H9 (cell line): Measurements from ENCODE around the gene ZC3H12C. TPM values are rescaled to one million over a fixed set of nuclear protein-coding genes. Genes with fewer than 3 reads are reported as not detected.

Source experiments
- DNase-seq: peaks from one replicate; pipeline ENCODE4 v3.0.0-alpha.2; 2017
- H2AFZ ChIP-seq: one replicate; pipeline ENCODE4 v1.6.1; 2013; ENCODE audit warnings: mild to moderate bottlenecking, low read length, control low read depth, moderate library complexity
- H2AK5ac ChIP-seq: 2 replicates; pipeline ENCODE4 v1.6.1; 2013; ENCODE audit warnings: low read length, control low read depth, mixed read lengths; ENCODE audit not compliant: insufficient read length
- H2BK120ac ChIP-seq: one replicate; pipeline ENCODE4 v1.6.1; 2013; ENCODE audit warnings: low read depth, mild to moderate bottlenecking, low read length, control low read depth, inconsistent platforms; ENCODE audit not compliant: poor library complexity, severe bottlenecking
- H2BK12ac ChIP-seq: 2 replicates; pipeline ENCODE4 v1.6.1; 2013; ENCODE audit warnings: low read length, control low read depth, mixed read lengths, low read depth; ENCODE audit not compliant: insufficient read length
- H2BK15ac ChIP-seq: 2 replicates; pipeline ENCODE4 v1.6.1; 2013; ENCODE audit warnings: low read depth, low read length, control low read depth
- H2BK20ac ChIP-seq: one replicate; pipeline ENCODE4 v1.6.1; 2013; ENCODE audit warnings: low read depth, mild to moderate bottlenecking, low read length, control low read depth, inconsistent platforms; ENCODE audit not compliant: poor library complexity, severe bottlenecking
- H2BK5ac ChIP-seq: 2 replicates; pipeline ENCODE4 v1.6.1; 2013; ENCODE audit warnings: low read length, control low read depth, mixed read lengths; ENCODE audit not compliant: insufficient read length
- H3K14ac ChIP-seq: 2 replicates; pipeline ENCODE4 v1.6.1; 2013; ENCODE audit warnings: low read length, control low read depth; ENCODE audit not compliant: insufficient read depth
- H3K18ac ChIP-seq: 2 replicates; pipeline ENCODE4 v1.6.1; 2013; ENCODE audit warnings: low read depth, mild to moderate bottlenecking, mixed read lengths, low read length, control low read depth; ENCODE audit not compliant: insufficient read length
- H3K23ac ChIP-seq: 2 replicates; pipeline ENCODE4 v1.6.1; 2013; ENCODE audit warnings: low read length, control low read depth, mixed read lengths, low read depth; ENCODE audit not compliant: insufficient read length
- H3K23me2 ChIP-seq: 2 replicates; pipeline ENCODE4 v1.6.1; 2013; ENCODE audit warnings: low read depth, mild to moderate bottlenecking, mixed read lengths, low read length, control low read depth; ENCODE audit not compliant: insufficient read length, poor library complexity, severe bottlenecking
- H3K27ac ChIP-seq: 2 replicates; pipeline ENCODE4 v1.5.1; 2013; ENCODE audit warnings: low read length, control low read depth, mixed read lengths, low read depth; ENCODE audit not compliant: insufficient read length
- H3K27me3 ChIP-seq: 2 replicates; pipeline ENCODE4 v1.6.1; 2013; ENCODE audit warnings: low read length, control low read depth, inconsistent platforms; ENCODE audit not compliant: insufficient read depth
- H3K4ac ChIP-seq: 2 replicates; pipeline ENCODE4 v1.6.1; 2013; ENCODE audit warnings: low read depth, mild to moderate bottlenecking, control low read depth, inconsistent platforms, low read length, moderate library complexity
- H3K4me1 ChIP-seq: 2 replicates; pipeline ENCODE4 v1.6.1; 2013; ENCODE audit warnings: low read length, control low read depth, inconsistent platforms; ENCODE audit not compliant: insufficient read depth
- H3K4me2 ChIP-seq: 2 replicates; pipeline ENCODE4 v1.6.1; 2013; ENCODE audit warnings: low read length, control low read depth, mixed read lengths; ENCODE audit not compliant: insufficient read length, insufficient read depth
- H3K56ac ChIP-seq: 2 replicates; pipeline ENCODE4 v1.6.1; 2013; ENCODE audit warnings: low read depth, mild to moderate bottlenecking, mixed read lengths, low read length, control low read depth; ENCODE audit not compliant: insufficient read length
- H3K79me1 ChIP-seq: 2 replicates; pipeline ENCODE4 v1.6.1; 2013; ENCODE audit warnings: low read depth, mild to moderate bottlenecking, moderate library complexity, low read length, control low read depth, inconsistent platforms; ENCODE audit not compliant: insufficient read depth, poor library complexity, severe bottlenecking
- H3K79me2 ChIP-seq: 2 replicates; pipeline ENCODE4 v1.6.1; 2013; ENCODE audit warnings: low read length, control low read depth, inconsistent platforms; ENCODE audit not compliant: insufficient read depth
- H3K9ac ChIP-seq: 2 replicates; pipeline ENCODE4 v1.6.1; 2013; ENCODE audit warnings: low read length, control low read depth, mixed read lengths; ENCODE audit not compliant: insufficient read length; ENCODE audit errors: extremely low read depth
- H3K9me3 ChIP-seq: one replicate; pipeline ENCODE4 v1.6.1; 2013; ENCODE audit warnings: low read depth, low read length, inconsistent platforms; ENCODE audit not compliant: control insufficient read depth
- H3T11ph ChIP-seq: one replicate; pipeline ENCODE4 v1.6.1; 2013; ENCODE audit warnings: mild to moderate bottlenecking, low read length, control low read depth, inconsistent platforms
- H4K20me1 ChIP-seq: one replicate; pipeline ENCODE4 v1.6.1; 2013; ENCODE audit not compliant: control insufficient read depth, insufficient read length, insufficient read depth
- H4K5ac ChIP-seq: 2 replicates; pipeline ENCODE4 v1.6.1; 2013; ENCODE audit warnings: low read depth, mild to moderate bottlenecking, mixed read lengths, low read length, control low read depth; ENCODE audit not compliant: insufficient read length
- H4K8ac ChIP-seq: replicated peaks from 2 replicates; pipeline ENCODE4 v1.6.1; 2013; ENCODE audit warnings: low read length, control low read depth, mixed read lengths, low read depth; ENCODE audit not compliant: insufficient read length
- H4K91ac ChIP-seq: 2 replicates; pipeline ENCODE4 v1.6.1; 2013; ENCODE audit warnings: low read depth, mild to moderate bottlenecking, moderate library complexity, mixed read lengths, low read length, control low read depth; ENCODE audit not compliant: insufficient read length
- H3K27ac Mint-ChIP-seq, 3 experiments: 2 replicates in 2 of 3; 3 replicates in 1 of 3; pipeline ENCODE4 v1.8.0; 2020 to 2021; ENCODE audit warnings: mixed read lengths in 3 of 3, mild to moderate bottlenecking in 1 of 3, moderate library complexity in 1 of 3
- H3K27me3 Mint-ChIP-seq: 2 replicates; pipeline ENCODE4 v1.8.0; 2021; ENCODE audit warnings: low read depth, mild to moderate bottlenecking, moderate library complexity, mixed read lengths
- H3K36me3 Mint-ChIP-seq, 3 experiments: 2 replicates in 2 of 3; 3 replicates in 1 of 3; pipeline ENCODE4 v1.8.0; 2020 to 2021; ENCODE audit warnings: low read depth in 3 of 3, mixed read lengths in 3 of 3; ENCODE audit not compliant: insufficient read depth in 1 of 3
- H3K4me1 Mint-ChIP-seq, 2 experiments: 2 replicates each; pipeline ENCODE4 v1.8.0; 2020; ENCODE audit warnings: mixed read lengths in 2 of 2
- H3K4me3 Mint-ChIP-seq, 2 experiments: 2 replicates in 1 of 2; 3 replicates in 1 of 2; pipeline ENCODE4 v1.8.0; 2020 to 2021; ENCODE audit warnings: mild to moderate bottlenecking in 2 of 2, mixed read lengths in 2 of 2, moderate library complexity in 1 of 2
- H3K9me3 Mint-ChIP-seq, 2 experiments: 2 replicates in 1 of 2; 3 replicates in 1 of 2; pipeline ENCODE4 v1.8.0; 2020; ENCODE audit warnings: mild to moderate bottlenecking in 2 of 2, mixed read lengths in 2 of 2, moderate library complexity in 1 of 2
- WGBS: extraction: QIAGEN DNeasy Blood & Tissue Kit; methylation state at CpG from one replicate; pipeline ENCODE4 v1.1.7; 2013; ENCODE audit warnings: missing lambda C conversion rate, low lambda C conversion rate, mixed read lengths; ENCODE audit not compliant: insufficient read length; ENCODE audit errors: extremely low coverage; 5-methylcytosine and 5-hydroxymethylcytosine counted together
- total RNA-seq: library from RNA; stranded (reverse); gene quantifications from 2 replicates; pipeline ENCODE4 v1.2.1, GENCODE V29; 2021
- TF ChIP-seq, protein P1 (sequence below): fragments of 200-600 bp; sonication (generic); conservative IDR thresholded peaks from 3 replicates; pipeline ENCODE4 v1.8.0; 2021; ENCODE audit warnings: antibody characterized with exemption, mild to moderate bottlenecking

Gene ZC3H12C
- total RNA-seq, 1 experiment from 2014 or later, result 4.8 TPM

DNA sequence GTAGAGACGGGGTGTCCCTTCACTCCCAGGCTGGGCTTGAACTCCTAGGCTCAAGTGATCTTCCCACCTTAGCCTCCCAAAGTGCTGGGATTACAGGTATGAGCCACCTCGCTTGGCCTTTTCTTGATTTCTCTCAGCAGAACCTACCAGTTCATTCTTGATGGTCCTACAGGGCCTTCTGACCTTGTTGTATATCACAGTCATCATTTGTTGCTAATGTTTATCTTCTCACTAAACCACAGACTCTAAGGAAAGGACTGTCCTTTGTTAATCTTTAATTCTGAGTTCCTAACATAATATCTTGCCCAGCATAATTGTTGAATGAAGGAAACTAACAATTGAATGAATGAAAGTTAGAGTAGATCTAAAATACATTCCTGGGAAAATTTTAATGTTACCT is 22.0 kb upstream of the ZC3H12C start:
- DNase-seq, result no peak
- Histone ChIP-seq H3K18ac (no peak overlapping the region), H3K27ac (no peak overlapping the region), H4K8ac (no peak overlapping the region), H3K23ac (no peak overlapping the region), H2BK15ac (no peak overlapping the region), H3T11ph (no peak overlapping the region), H3K79me1 (no peaks in the 10 kb centered on the region), H3K56ac (no peak overlapping the region), H2AK5ac (no peak overlapping the region), H3K23me2 (no peaks in the 10 kb centered on the region), H3K4me2 (no peak overlapping the region), H4K91ac (no peak overlapping the region), H2BK5ac (no peak overlapping the region), H4K20me1 (no peaks in the 10 kb centered on the region), H3K4me1 (peaks cover 6% of the 10 kb centered on the region; the same call in 1 of the 2 replicates), H2BK120ac (no peak overlapping the region), H4K5ac (no peak overlapping the region), H3K9ac (no peak overlapping the region), H3K27me3 (no peaks in the 10 kb centered on the region), H2AFZ (no peak overlapping the region), H2BK12ac (no peak overlapping the region), H2BK20ac (no peak overlapping the region), H3K4ac (no peak overlapping the region), H3K14ac (no peak overlapping the region), H3K79me2 (no peaks in the 10 kb centered on the region), H3K9me3 (no peaks in the 10 kb centered on the region)
- Mint-ChIP-seq H3K4me1 (peaks cover 14 to 16% of the 10 kb centered on the region in 2 experiments), H3K9me3 (no peaks in the 10 kb centered on the region), H3K4me3 (no peak overlapping the region), H3K27me3 (no peaks in the 10 kb centered on the region), H3K27ac (no peak overlapping the region), H3K36me3 (peaks cover 0 to 4% (median 0%) of the 10 kb centered on the region in 3 experiments; a peak in 1 of 7 replicates)
- TF ChIP-seq, protein P1, sequence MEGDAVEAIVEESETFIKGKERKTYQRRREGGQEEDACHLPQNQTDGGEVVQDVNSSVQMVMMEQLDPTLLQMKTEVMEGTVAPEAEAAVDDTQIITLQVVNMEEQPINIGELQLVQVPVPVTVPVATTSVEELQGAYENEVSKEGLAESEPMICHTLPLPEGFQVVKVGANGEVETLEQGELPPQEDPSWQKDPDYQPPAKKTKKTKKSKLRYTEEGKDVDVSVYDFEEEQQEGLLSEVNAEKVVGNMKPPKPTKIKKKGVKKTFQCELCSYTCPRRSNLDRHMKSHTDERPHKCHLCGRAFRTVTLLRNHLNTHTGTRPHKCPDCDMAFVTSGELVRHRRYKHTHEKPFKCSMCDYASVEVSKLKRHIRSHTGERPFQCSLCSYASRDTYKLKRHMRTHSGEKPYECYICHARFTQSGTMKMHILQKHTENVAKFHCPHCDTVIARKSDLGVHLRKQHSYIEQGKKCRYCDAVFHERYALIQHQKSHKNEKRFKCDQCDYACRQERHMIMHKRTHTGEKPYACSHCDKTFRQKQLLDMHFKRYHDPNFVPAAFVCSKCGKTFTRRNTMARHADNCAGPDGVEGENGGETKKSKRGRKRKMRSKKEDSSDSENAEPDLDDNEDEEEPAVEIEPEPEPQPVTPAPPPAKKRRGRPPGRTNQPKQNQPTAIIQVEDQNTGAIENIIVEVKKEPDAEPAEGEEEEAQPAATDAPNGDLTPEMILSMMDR, result no peak
- WGBS, result no CpG with 5 or more reads among the region's 2 CpGs
